Mammary epithelial cell (primary cell): ENCODE data around the gene PLEKHA8.

Source experiments
- CTCF ChIP-seq, 2 donors: IDR thresholded peaks in 1 of 2; conservative IDR thresholded peaks in 1 of 2; 2 replicates each; pipeline ENCODE4 v1.5.1; 2011 to 2012; ENCODE audit warnings: inconsistent platforms in 2 of 2, low read length in 2 of 2, mild to moderate bottlenecking in 2 of 2, control low read depth in 1 of 2, low read depth in 1 of 2; ENCODE audit not compliant: insufficient read depth in 1 of 2; ENCODE audit errors: extremely low read depth in 1 of 2
- EZH2 ChIP-seq: IDR thresholded peaks from 2 replicates; pipeline ENCODE4 v1.6.1; 2012; ENCODE audit warnings: low read length, inconsistent platforms, borderline replicate concordance

GRCh38 chr7:30020535-30020934 is 7.7 kb upstream of the PLEKHA8 start:
- TF ChIP-seq CTCF (conservative IDR thresholded peaks at IDR 0.05 in 1 of 2, IDR thresholded peaks at IDR 0.05 in 1 of 2; ENCODE audit: extremely low read depth in 1 of 2, insufficient read depth in 1 of 2, low read depth in 1 of 2, low read length in 2 of 2) = no peak
- TF ChIP-seq EZH2 = no peak
